Stimulated activated CD8-positive, alpha-beta memory T cell treated with anti-CD3 and anti-CD28 coated beads, Interleukin-7, amount 100 ng/mL, for 24 hours (primary cell): Measurements from ENCODE around the gene CKAP2L.

Source experiments
- DNase-seq: peaks from one replicate; pipeline ENCODE4 v3.0.0-alpha.2; 2020; ENCODE audit warnings: low read depth

The CKAP2L gene, protein sequence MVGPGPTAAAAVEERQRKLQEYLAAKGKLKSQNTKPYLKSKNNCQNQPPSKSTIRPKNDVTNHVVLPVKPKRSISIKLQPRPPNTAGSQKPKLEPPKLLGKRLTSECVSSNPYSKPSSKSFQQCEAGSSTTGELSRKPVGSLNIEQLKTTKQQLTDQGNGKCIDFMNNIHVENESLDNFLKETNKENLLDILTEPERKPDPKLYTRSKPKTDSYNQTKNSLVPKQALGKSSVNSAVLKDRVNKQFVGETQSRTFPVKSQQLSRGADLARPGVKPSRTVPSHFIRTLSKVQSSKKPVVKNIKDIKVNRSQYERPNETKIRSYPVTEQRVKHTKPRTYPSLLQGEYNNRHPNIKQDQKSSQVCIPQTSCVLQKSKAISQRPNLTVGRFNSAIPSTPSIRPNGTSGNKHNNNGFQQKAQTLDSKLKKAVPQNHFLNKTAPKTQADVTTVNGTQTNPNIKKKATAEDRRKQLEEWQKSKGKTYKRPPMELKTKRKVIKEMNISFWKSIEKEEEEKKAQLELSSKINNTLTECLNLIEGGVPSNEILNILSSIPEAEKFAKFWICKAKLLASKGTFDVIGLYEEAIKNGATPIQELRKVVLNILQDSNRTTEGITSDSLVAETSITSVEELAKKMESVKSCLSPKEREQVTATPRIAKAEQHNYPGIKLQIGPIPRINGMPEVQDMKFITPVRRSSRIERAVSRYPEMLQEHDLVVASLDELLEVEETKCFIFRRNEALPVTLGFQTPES

DNA sequence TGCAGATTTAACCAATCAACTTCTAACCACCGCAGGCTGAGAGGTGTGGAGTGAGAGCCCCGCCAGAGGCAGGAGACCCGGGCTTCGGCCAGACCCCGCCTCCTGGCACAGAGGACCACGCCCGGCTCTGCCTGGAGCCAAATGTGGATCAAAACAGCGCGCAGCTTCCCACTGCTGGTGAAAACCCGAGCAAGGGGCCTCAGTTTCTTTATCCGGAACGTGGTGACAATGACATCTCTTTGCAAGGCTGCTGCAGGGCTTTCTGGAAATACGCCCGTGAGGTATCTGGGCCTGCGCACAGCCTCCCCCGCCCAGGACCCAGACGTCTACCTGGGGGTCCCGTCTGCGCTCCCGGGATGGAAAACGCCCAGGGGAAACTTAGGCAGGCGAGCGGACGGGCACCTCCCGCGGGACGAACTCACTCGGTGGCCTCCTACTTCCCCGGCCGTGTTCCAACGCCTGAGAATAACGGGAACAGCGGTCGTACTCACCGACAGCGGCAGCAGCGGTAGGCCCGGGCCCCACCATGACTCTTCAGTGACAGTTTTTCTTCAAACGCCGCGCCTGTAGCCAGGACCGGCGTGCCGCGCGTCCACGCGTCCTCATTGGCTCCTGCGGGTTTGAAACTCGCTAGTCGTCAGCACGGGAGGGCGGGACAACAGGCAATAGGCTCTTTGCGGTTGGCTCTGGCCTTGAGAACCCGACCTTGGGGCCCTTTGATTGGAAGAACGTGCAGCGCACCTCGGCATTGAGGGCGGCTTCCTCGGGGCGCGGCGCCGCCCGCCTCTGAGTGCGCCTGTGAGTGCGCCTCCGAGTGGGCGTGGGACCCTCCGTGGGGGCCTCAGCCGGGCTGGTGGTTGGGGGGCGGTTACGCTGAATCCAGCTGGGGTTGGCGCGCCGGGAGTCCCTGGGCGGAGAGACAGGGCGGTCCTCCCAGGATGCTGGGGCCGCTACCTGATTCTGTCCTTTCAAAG lies at the start of gene CKAP2L:
CKAP2L (minus strand) TSS at position 539 of the 974 bp plus-strand sequence; CDS start at position 528, 11 bp downstream.
- peak; percentile 93 for DNase-seq

DNA sequence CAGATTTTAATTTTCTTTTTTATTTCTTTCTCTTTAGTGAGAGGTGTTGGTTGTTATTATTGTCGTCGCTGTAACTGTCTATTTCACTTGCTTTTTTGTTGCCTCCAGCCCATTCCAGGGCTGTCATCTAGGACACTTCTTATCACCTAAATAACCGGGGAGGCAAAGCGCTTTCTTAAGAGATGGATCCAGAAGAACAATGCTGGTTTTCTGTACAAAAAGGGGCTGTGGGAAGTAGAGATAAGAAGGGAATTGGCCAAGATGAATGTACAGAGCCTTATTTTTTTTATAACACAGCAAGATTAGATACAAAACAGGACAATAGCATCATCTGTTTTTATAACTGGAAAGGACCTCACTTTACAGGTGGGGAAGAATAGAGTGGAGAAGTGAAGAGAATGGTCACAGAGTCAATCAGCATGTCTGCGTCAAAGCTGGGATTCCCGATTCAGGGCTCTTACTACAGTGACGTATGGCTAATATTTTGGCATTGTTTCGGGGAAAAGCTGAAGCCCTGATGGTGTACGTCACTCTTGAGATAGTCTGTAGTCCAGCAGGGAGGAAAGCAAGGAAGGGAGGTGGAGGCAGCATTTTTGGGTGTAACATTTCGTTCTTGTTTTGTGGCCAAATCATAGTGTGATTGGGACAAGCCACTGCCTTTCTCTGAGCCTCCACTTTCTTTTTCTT lies 49.0 kb upstream of the CKAP2L start:
- no peak for DNase-seq

DNA sequence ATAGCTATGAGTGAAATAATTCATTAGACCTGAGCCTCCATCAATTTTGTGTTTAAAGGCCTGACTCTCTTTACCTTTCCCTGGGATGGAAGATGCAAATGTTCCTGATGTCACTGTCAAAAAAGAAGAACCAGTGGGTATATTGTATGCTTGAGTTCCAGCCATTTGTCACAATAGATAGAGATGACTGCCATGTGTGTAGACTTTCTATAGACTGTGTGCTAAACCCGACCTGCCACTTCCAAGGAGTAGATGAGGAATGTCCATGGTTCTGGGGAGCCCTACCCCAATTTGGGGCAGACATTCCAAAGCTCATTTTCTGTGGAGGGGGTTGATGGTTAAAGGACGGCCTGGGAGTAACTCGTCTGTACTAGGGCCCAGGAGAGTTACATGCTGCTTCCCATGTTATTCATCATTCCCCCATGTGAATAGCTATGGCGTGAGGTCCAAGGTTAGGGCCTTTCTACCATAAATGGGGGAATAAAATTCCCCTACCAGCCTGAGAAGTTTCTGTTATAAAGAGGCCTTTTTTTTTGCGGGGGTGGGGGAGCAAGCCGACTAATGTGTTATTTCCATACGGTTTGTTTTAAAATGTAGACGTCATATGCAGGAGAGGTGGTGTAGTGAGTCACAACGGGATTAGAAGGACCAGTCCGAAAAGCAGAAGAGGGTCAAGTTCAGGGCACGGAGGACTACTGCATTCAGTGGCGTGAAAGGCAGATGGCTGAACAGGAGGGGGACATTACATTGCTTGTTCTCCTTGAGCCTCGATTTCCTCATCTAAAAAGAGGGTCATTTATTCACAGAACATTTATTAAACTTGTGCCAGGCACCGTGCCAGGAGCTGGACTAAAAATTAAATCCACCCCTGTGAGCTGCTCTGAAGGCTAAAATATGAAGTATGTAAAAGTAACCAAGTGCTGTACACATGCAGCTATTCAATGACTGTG lies 48.2 kb upstream of the CKAP2L start:
- no peak for DNase-seq

DNA sequence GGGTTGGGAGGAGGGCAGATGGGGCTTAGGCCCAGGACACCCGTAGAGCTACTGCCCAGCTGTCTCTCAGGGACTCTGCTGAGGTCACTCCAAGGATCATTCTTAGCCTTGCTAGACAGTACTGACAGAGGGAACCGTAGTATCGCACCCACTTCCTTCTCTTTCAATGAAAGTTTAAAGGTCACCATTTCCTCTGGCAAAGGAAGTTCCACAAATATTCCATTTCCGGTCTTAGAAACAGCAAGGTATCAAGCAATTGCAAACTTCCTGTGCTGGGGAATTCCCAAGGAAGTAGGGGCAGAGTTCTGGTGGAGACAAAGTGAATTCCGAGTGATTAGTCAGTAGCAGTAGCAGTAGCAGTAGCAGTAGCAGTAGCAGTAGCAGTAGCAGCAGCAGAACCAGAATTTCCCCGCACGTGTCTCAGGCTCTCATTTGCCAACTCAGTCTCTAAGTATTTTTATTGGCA lies 47.5 kb upstream of the CKAP2L start:
- no peak for DNase-seq

DNA sequence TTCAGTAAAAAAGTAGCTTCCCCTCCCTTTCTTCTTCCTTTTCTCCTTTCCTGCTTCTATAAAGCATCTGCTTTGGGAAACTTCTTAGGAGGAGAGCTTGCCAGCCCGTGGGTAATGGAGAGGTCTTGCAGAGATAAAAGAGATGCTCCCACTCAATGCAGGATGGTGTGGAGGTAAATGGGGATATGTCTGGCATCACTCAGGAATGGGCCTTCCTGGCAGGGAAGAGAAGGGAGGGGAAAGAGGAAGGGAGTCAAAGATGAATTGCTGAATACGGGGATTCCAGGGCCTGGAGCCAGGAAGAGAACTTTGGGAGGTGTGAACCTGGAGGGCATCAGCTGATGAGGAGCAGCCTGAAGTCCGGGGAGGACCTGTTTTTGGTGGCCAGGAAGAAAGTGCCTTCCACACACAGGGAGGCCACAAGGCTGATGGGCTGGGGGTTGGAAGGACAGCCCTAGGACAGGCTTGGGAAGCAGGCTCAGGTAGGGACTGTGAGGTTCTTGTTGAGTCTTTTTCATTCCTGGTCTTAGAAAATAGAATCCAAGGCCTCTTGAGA lies 46.9 kb upstream of the CKAP2L start:
- no peak for DNase-seq

DNA sequence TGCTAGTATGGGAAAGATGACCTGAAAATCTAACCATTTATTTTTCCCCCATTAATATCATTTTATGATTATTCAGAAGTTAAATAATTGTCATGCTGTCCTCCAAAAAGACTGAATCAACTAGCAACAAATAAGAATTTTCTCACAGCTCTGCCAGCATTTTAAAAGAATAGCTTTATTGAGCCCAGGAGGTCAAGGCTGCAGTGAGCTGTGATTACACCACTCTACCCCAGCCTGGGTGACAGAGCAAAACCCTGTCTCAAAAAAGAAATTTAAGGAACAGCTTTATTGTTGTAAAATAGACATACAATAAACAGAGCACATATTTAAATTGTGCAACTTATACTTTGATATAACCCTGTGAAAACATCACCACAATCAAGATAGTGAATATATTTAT lies 44.7 kb upstream of the CKAP2L start:
- DNase-seq = no peak

DNA sequence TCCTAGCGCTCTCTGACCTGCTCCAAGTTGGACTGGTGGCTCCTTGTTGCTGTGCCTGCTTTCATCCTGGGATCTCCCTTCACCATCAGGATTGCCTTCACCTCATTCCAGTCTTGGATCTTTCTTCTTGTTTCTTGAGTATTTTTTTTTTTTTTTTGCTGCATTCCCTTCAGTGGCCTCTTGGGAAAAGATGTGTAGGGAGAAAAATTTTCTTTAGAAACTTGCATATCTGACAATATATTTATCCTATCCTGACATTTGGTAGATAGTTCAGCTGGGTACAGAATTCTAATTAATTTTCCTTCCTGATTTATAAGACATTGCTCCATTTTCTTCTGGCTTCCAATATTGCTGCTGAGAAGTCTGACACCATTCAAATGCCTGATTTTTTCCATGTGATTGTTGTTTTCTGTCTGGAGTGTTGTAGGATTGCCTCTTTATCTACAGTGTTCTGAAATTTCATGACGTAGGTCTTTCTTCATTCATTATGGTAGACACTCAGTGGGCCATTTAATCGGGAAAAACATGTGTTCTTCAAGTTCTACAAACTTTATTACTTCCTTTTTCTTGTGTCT lies 42.9 kb upstream of the CKAP2L start:
- no peak for DNase-seq

DNA sequence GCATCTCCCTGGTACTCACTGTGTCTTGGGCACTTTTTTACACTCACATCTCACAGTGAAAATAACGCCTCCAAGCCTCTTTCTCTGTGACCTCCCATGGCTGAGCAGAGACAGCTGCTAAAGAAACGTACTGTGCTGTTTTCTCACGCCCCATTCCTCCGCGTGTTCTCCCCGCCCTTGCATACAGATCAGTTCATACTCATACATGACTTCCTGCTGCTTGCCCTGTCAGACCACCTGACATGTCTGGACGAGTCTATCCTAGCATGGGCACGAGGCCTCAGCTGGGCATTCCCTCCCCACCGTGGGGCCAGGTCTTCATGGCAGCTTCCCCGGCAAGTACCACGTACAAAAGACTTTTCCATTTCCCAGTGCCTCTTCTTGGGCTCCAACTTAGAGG lies 41.1 kb upstream of the CKAP2L start:
- DNase-seq = no peak

DNA sequence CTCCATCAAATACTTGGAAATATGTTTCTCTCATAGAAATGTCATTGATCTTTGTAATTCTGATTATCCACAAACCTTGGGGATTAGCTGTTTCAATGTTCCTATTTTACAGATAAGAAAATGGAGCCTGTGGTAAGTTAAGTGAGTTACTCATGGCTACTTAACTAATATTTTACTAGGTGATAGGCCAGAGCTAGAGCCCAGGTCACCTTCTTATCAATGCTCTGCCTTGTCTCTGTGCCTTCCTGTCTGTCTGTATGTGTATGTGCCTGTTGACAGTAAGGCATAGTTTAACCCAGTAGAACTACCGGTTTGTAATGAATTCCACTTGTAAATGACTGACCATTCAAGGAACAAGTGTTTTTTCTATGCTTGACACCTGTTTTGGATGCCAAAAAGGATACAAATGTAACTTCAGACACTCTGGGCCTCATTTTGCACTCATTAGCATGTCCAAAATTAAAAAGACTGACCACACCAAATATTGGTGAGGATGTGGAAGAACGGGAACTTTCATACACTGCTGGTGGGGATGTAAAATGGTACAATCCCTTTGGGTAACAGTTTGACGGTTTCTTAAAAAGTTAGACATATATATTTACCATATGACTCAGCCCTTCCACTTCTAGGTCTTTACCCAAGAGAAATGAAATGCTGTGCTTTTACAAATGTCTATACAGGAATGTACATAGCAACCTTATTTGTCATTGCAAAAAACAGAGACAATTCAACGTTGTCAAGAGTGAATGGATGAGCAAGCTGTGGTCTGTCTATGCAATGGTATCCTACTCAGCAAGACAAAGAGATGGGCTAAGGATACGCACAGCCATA lies 39.5 kb upstream of the CKAP2L start:
- DNase-seq = no peak

DNA sequence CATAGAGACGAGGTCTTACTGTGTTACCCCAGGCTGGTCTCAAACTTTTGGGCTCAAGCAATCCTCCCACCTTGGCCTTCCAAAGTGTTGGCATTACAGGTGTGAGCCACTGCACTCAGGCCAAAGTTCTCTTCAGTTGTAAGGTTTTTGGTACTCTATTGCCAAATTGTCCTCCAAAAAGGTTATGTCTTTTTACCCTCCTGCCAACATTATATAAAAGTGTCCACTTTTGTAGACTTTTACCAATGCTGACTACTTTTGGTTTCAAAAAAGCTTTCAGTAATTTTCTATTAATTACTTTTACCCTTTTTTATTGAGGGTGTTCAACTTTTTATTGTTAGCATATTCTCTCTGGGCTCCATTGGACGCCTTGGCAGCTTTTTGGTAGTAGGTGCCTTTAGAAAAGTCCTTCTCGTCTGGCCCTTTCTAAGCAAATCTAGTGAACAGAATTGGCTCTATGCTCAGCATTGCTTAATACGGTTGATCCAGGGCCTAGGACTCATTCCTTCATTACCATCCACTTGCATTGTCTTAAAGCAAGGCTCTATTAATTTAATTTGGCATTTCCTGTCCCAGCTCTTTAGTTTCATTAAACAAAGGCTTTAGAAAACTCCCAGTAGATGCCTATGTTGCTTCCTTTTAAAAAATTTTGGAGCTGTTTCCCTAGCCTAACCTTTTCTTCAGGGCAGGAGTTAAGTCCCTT lies 36.6 kb upstream of the CKAP2L start:
- no peak for DNase-seq

DNA sequence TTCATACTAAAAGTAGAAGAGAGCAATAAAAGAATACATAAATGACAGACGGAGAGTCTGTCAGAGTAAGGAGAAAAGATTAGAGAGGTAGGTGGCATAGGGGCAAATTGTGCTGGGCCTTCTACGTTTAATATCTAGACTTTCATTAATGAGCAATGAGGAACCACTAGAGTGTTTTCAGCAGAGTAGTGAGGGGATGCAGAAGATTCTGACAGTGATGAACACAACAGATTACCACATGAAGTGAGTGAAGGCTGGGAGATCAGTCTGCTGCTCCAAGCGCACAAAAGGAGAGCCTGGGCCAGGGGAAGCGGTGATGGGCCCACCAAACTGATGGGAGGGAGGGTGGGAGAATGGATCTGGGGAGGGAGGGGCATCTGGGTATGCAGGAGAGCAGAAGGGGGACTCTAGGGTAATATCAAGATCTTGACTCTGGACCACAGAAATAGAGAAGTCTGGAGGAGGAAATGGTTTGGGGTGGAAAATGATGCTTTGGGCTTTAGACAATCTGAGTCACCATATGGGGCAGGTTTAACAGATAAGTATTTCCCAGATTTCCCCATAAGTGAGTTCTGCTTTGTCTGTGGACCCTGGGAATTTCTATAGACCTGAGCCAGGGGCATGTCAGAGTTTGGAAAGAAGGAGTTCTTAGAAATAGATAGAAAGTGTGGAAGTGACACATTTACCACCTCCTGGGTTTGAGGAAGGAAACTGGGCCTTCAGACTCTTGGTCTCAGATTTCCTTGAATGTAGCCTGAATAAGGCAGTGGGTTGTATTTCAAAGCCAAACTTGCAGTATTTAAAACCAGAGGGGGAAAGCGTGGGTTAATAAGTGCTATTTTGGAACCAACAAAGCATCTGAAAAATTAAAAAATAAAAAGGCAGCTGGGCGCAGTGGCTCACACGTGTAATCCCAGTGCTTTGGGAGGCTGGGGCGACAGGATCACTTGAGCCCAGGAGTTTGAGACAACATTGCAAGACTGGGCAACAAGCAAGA lies 34.9 kb upstream of the CKAP2L start:
- no peak for DNase-seq

DNA sequence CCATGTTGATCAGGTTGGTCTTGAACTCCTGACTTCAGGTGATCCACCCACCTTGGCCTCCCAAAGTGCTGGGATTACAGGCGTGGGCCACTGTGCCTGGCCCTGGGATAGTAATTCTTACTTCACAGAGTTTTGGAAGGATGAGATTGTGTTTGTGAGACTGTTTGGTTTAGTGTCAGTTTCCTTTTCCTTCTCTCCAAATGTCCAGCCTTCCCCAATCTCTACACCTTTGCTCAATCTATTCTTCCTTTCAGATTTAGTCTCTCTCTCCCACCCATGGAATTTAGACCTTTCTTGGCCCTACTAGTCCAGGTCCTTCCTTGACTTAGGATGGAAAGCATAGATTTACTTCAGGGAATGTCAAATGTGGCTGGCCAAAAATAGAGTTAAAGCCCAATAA lies 32.1 kb upstream of the CKAP2L start:
- no peak for DNase-seq

DNA sequence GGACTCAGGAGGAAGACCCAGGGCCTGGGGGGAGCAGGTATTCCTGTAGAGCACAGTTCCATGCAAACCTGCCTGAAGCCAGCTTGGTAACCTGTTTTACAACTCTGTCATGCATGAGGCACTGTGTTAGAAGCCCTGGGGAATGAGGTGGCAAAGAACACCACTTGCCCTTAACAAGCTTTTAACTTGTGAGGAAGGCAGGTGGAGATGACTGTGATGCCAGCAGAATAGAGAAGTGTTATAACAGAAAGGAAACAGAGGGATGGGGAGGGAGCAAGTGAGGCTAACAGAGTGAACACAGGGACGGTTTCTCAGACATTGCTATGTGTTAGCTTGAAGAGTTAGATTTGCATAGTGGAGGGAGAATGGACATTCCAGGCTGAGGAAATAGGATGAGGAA lies 31.4 kb upstream of the CKAP2L start:
- no peak for DNase-seq

DNA sequence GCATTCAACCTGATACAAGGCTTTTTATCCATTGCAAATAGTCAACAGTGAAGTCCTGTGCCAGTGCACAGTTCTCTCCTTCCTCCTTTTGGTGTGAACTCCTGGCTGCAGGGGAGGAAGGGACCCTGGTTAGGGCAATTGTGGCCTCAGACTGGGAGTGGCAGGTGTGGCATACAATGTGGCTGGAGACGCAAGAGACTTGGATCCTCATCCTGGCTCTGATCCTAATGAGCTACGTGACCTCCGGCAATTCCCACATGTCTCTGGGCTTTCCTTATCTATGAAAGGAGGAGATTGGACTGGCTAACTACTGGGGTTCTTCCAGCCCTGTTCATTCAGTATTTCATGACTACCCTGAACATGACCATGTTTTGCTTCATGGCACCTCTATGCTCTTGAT lies 30.4 kb upstream of the CKAP2L start:
- DNase-seq = no peak

DNA sequence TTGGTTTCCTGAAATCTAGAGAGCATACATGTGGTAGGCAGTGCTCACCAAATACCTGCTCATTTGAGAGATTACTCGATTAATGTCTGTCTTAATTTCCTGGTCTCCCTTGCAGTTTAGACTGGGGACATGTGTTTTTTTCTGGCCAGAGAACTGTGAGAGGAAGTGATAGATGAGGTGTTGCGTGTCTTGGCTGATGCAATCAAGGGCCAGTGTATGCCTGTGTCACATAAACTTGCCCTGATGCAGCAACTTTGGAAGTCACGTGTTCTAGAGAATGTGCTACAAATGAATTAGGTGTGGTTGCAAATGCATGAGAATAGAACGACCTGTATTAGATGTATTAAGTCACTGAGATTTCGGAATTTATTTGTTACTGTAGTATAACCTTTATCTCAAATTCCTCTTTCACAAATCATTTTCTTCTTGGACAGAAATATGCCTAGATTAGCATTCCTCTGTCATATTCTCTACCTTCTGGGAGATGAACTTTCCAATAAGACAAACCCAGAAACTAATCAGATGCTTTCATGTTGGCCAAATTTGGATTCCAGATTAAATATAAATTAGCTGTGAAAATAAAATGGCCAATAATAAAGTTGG lies 29.8 kb upstream of the CKAP2L start:
- DNase-seq = no peak

DNA sequence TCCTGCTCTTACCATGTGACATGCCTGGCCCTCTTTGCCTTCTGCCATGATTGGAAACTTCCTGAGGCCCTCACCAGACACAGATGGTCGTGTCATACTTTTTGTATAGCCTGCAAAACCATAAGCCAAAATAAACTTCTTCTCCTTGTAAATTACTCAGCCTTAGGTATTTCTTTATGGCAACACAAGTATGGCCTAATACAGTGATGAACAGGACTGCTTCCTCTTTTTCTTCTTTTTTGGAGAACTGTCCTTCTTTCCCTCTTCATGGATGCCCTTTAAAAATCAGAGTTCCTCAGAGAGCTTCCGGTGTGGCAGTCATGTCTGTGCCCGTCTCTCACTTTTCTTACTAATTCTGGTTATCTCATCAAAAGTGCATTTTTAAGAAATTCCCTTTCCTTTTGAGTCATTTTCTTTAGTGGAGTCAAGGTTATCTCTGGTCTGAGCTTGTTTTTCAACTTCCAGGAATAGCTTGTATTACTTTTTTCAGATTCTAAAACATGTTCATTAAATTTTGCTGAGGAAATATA lies 29.1 kb upstream of the CKAP2L start:
- no peak for DNase-seq
